ENCODE data around the gene GPR15LG.

Gene GPR15LG

GRCh38 chr10:84194424-84195043, 20.9 kb downstream of the GPR15LG start, which contains the start of gene CDHR1:
CDHR1 (plus strand) TSS chr10:84194537; CDS start chr10:84194761, 224 bp downstream.
- DNase-seq: peak; percentile 36

DNA sequence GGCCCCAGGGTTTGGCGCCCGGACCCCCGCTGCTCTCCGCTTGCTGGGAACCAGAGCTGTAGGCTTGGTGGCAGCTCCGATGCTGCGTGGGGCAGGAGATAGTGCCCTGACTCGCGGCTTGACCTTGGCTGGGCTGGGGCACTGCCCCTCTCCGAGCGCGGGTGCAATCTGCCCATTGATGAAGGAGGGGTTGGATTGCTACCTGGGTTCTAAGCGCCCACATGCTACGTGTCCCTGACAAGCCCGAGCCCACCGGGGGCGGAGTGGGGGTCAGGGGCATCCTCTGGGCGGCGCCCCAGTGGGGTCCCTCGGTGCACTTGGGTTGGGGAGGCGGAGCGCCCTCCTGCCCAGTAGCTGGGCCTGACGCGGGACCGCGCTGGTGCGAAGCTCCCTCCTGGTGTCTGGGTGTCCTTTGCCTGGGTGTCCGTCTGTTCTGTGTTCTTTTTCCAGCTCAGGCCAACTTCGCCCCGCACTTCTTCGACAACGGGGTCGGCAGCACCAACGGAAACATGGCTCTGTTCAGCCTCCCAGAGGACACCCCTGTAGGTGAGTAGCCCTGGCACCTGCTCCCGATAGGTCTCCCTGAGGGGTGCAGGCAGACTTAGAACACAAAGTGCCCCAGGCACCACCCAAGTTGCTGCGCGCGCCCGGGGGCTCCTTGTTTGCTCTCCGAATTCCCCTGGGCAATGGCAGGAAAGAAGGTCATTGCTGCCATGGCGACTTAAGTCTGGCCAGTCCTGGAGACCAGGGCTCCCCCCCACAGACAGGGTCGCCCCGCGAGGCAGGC, 21.6 kb downstream of the GPR15LG start:
- no peak for DNase-seq

- peak; percentile 81 for DNase-seq
Measured at GRCh38 chr10:84196083-84196482, 22.5 kb downstream of the GPR15LG start.

GRCh38 chr10:84196941-84197340, 23.3 kb downstream of the GPR15LG start:
- DNase-seq: no peak

DNA sequence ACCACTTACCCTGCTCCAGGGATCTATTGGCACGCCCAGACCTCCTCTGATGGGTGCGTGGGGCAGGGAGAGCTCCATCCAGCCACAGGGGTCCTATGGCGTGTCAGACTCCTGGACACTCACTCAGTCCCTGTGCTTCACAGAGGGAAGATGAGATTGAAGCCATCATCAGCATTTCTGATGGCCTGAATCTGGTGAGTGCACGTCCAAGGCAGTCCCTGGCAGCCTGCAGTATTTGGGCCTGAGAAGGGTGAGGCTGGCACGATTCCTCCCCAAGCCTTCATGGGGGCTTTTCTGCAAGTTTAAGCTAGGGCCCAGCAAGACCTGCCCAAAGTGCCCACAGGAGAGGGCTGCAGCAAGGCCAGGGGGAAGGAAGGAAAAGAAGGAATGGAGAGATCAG, 24.0 kb downstream of the GPR15LG start:
- no peak for DNase-seq

GRCh38 chr10:84198206-84198915, 24.8 kb downstream of the GPR15LG start:
- DNase-seq: no peak

DNA sequence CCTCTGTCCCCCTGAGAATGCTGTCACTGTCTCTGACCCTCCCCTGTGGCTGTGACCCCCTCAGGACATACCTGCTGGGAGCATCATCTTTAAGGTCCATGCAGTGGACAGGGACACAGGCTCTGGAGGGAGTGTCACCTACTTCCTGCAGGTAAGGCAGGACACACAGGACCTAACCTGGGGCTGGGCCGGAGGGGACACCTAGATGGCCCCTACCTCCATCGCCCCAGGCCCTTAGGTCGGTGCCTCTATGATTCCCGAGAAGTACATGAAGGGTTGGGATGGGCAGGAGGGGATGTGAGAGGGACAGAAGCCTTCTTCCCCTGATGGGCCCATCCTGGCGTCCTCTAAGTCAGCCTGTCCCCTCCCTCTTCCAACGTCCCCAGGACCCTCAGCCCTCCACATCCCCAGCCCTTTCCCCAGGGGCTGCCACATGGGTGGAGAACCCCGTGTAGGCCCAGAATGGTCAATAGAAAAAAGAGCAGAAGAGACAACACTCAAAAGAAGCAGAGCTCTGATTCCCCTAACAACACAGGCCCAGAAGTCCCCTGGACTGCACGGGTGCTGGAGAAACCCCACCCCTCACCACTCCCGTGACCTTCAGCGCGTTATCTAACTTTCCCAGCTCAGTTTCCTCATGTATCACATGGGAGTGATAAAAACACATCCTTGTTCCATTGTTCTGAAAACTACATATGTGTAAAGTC, 27.1 kb downstream of the GPR15LG start:
- no peak for DNase-seq

DNA sequence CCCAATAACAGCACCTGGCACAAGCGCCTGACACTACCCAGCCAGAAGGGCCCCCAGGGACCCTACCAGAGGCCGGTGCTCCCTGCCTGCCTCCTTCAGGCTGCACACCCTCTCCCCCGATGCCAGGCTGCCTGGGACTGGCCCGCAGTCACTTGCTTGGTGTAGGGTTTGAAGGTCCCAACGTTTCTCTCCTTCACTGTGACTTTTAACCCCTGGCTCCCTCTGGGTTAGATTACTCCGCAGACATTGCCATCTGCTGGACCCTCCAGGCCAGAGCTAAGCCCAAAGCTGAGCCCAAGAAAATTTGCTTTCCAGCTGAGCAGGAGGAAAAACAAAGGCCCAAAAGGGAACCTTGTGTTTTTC, 27.6 kb downstream of the GPR15LG start:
- no peak for DNase-seq

DNA sequence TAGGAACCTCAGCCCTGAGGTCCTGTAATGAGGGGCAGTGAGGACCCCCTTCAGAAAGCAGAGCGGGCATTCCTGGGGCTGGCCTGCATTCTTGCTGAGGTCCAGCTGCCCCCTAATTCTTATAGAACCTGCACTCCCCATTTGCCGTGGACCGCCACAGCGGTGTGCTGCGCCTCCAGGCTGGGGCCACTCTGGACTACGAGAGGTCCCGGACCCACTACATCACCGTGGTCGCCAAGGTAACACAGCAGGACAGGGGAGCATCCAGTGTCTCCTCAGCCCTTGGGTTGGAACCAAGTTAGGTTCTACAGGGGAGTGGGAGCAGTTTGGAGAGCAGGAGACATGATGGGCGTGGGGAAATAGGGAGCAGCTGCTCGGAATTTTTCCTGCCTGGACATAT, 28.1 kb downstream of the GPR15LG start:
- no peak for DNase-seq

DNA sequence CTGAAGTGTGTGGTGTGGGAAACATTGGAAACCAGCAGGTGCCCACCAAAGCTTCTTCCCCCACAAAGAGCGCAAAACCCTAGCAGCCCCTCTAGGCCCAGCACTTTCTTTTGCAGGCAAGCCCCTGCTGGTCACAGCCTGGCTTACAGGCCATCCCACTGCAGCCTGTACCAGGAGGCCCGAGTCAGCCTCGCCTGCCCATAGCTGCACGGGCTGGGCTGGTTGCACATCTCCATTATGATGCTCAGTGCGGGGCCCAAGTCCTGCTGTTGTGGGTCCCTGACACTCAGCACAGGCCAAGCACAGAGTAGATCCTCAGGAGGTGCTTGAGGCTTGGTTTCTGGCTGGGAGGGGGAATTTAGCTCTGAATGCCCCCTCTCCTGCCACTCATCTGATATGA, 28.7 kb downstream of the GPR15LG start:
- DNase-seq: no peak

DNA sequence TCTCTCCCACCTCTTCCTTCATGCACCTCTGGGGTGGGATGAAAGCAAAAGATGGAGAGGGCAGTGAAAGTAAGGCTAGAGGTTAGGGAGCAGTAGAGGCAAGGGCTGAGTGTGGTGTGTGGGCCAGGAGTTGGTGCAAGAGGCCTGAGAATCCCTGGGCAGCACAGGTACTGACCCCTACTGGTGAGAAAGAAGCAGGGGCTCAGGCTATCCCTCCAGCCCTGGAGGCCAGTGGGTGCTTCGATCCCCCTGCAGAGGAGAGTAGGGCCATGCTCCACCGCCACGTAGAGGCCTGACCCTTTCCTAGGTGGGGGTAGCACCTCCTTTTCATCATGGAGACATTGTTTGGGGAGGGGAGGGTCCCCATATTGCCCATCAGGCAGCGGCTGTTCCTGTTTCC, 30.5 kb downstream of the GPR15LG start:
- DNase-seq: no peak

DNA sequence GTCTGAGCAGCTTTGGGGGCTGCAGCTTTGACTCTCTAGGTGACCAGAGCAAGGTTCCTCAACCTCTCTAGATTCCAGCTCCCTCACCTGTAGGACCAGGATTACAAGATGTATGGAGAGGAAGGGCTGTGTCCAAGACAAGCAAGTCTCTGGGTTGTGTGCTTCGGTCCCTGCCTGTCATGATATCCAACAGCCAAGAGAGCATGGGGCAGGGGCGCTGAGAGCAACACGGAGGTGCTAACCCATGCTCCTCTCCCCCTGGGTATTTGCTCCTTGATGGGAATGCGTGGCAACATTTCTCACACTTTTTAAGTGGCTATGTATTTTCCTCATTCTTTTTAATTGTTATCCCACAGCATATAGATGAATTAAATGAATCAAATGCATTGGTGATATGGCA, 31.0 kb downstream of the GPR15LG start:
- DNase-seq: no peak

- DNase-seq: no peak
Measured at GRCh38 chr10:84205049-84205852, 31.6 kb downstream of the GPR15LG start.

GRCh38 chr10:84205853-84206525, 32.4 kb downstream of the GPR15LG start:
- DNase-seq: no peak

DNA sequence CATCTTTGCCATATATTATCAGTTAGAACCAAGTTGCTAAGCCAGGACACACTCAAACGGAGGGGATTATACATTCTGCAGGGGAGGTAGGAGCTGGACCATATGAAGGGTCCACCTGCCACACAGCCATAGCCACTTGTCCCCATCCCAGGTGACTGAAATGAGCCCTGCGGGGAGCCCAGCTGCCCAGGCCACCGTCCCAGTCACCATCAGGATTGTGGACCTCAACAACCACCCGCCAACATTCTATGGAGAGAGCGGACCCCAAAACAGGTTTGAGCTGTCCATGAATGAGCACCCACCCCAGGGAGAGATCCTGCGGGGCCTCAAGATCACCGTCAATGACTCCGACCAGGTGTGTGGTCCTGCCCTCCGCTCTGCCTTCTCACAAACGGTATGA, 34.4 kb downstream of the GPR15LG start:
- DNase-seq: no peak

DNA sequence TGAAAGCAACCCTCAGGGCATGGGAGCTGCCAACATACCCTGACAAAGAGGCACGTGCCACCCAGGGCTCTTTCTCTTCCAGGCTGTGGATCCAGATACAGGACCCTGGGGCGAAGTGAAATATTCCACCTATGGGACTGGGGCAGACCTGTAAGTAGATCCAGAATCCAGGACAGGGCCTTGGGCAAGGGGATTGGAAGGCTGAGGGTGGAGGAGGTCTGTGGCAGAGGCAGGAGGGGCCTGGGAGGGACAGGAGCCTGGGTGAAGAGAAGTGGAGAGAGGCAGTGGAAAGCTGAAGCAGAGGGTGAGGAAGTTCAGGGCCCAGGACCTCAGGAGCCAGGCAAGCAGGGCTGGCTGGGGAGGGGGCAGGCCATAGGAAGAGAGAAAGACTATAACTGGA, 38.0 kb downstream of the GPR15LG start:
- no peak for DNase-seq

DNA sequence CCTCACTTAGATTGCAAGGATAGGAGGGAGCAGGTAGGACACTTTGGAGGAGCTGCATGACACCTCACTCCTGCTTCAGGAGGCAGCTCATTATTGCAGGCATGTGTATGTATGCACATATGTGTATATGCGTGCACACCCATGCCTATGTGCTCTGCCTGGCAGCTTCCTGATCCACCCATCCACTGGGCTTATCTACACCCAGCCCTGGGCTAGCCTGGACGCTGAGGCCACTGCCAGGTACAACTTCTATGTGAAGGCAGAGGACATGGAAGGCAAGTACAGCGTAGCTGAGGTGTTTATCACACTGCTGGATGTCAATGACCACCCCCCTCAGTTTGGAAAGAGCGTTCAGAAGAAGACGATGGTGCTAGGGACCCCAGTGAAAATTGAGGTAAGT, 38.4 kb downstream of the GPR15LG start:
- no peak for DNase-seq

- DNase-seq: no peak
Measured at GRCh38 chr10:84213076-84213475, 39.5 kb downstream of the GPR15LG start.

- DNase-seq: no peak
Measured at GRCh38 chr10:84214046-84214572, 40.5 kb downstream of the GPR15LG start.

- DNase-seq: no peak
Measured at GRCh38 chr10:84214612-84215235, 41.1 kb downstream of the GPR15LG start.

DNA sequence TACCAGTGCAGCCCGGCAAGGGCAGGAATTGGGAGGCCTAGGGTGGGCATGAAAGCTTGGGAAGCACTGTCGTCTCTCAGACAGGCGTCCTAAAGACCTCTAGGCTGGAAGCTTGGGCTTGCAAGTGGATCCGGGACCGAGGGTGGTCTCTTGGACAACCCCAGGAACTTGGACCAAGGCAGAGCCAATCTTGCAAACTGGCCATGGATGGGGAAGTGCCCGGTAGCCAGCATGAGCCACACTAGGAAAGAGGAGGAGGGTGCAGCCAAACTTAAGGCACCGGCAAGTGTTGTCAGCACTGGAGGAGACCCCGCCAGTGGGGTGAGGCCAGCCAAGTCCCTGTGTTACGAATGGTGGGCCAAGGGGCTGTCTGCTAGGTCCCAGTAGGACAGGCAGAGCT, 43.2 kb downstream of the GPR15LG start:
- no peak for DNase-seq

All from NCI-H510A (cell line).